ENCODE data around the gene BRINP3. TPM values are rescaled to one million over a fixed set of nuclear protein-coding genes. Genes with fewer than 3 reads are reported as not detected.
A peak's percentile ranks its signal among the peaks of the same experiment; 100 is the strongest.

Gene BRINP3
- total RNA-seq, 1 donor, result not detected

- Histone ChIP-seq H3K27me3 (ENCODE audit: insufficient read depth, low read length) (no peaks in the 10 kb centered on the region), H3K27ac (ENCODE audit: low read depth, low read length) (no peak overlapping the region), H2AFZ (ENCODE audit: low read length) (no peak overlapping the region), H3K79me2 (ENCODE audit: insufficient read depth, low read length) (no peaks in the 10 kb centered on the region), H3K4me2 (ENCODE audit: insufficient read depth, low read length) (no peak overlapping the region), H3K36me3 (ENCODE audit: insufficient read depth, low read length) (no peaks in the 10 kb centered on the region), H3K4me3 (ENCODE audit: insufficient read depth, low read length) (no peak overlapping the region), H3K9me3 (ENCODE audit: low read depth, low read length) (no peaks in the 10 kb centered on the region), H4K20me1 (ENCODE audit: insufficient read depth, low read length) (no peaks in the 10 kb centered on the region), H3K4me1 (ENCODE audit: insufficient read depth, low read length) (no peaks in the 10 kb centered on the region)
- no peak for TF ChIP-seq CTCF (IDR thresholded peaks at IDR 0.05; ENCODE audit: extremely low read depth, low read depth, low read length)
- no peak for DNase-seq (ENCODE audit: insufficient read length, low spot score, missing footprints)
Measured at GRCh38 chr1:190084552-190084951, 393.1 kb downstream of the BRINP3 start.

- Histone ChIP-seq H3K27me3 (ENCODE audit: insufficient read depth, low read length) (no peaks in the 10 kb centered on the region), H3K9me3 (ENCODE audit: low read depth, low read length) (peaks cover 7% of the 10 kb centered on the region), H3K36me3 (ENCODE audit: insufficient read depth, low read length) (no peaks in the 10 kb centered on the region), H2AFZ (ENCODE audit: low read length) (no peak overlapping the region), H3K4me1 (ENCODE audit: insufficient read depth, low read length) (no peaks in the 10 kb centered on the region), H4K20me1 (ENCODE audit: insufficient read depth, low read length) (no peaks in the 10 kb centered on the region), H3K27ac (ENCODE audit: low read depth, low read length) (no peak overlapping the region), H3K4me2 (ENCODE audit: insufficient read depth, low read length) (no peak overlapping the region), H3K4me3 (ENCODE audit: insufficient read depth, low read length) (no peak overlapping the region), H3K79me2 (ENCODE audit: insufficient read depth, low read length) (no peaks in the 10 kb centered on the region)
- no peak for TF ChIP-seq CTCF (IDR thresholded peaks at IDR 0.05; ENCODE audit: extremely low read depth, low read depth, low read length)
- DNase-seq (ENCODE audit: insufficient read length, low spot score, missing footprints), result no peak
Measured at GRCh38 chr1:190068304-190068703, 409.4 kb downstream of the BRINP3 start.

- Histone ChIP-seq H3K79me2 (ENCODE audit: insufficient read depth, low read length) (no peaks in the 10 kb centered on the region), H2AFZ (ENCODE audit: low read length) (no peak overlapping the region), H3K9me3 (ENCODE audit: low read depth, low read length) (peaks cover 7% of the 10 kb centered on the region), H3K4me2 (ENCODE audit: insufficient read depth, low read length) (no peak overlapping the region), H3K4me3 (ENCODE audit: insufficient read depth, low read length) (no peak overlapping the region), H3K4me1 (ENCODE audit: insufficient read depth, low read length) (no peaks in the 10 kb centered on the region), H3K27me3 (ENCODE audit: insufficient read depth, low read length) (no peaks in the 10 kb centered on the region), H3K27ac (ENCODE audit: low read depth, low read length) (no peak overlapping the region), H3K36me3 (ENCODE audit: insufficient read depth, low read length) (no peaks in the 10 kb centered on the region), H4K20me1 (ENCODE audit: insufficient read depth, low read length) (no peaks in the 10 kb centered on the region)
- DNase-seq (ENCODE audit: insufficient read length, low spot score, missing footprints), result peak; percentile 10
- TF ChIP-seq CTCF (IDR thresholded peaks at IDR 0.05; ENCODE audit: extremely low read depth, low read depth, low read length), result no peak
Measured at GRCh38 chr1:190067592-190067991, 410.1 kb downstream of the BRINP3 start.

- TF ChIP-seq CTCF (IDR thresholded peaks at IDR 0.05; ENCODE audit: extremely low read depth, low read depth, low read length), result no peak
- no peaks in the 10 kb centered on the region for H3K36me3 ChIP-seq (ENCODE audit: insufficient read depth, low read length)
- no peaks in the 10 kb centered on the region for H3K27me3 ChIP-seq (ENCODE audit: insufficient read depth, low read length)
- no peak overlapping the region for H3K27ac ChIP-seq (ENCODE audit: low read depth, low read length)
- no peak overlapping the region for H3K4me2 ChIP-seq (ENCODE audit: insufficient read depth, low read length)
- H2AFZ ChIP-seq (ENCODE audit: low read length), result no peak overlapping the region
- DNase-seq (ENCODE audit: insufficient read length, low spot score, missing footprints), result no peak
- H3K4me3 ChIP-seq (ENCODE audit: insufficient read depth, low read length), result no peak overlapping the region
- H4K20me1 ChIP-seq (ENCODE audit: insufficient read depth, low read length), result no peaks in the 10 kb centered on the region
- H3K9me3 ChIP-seq (ENCODE audit: low read depth, low read length), result peaks cover 5% of the 10 kb centered on the region
- no peaks in the 10 kb centered on the region for H3K4me1 ChIP-seq (ENCODE audit: insufficient read depth, low read length)
- no peaks in the 10 kb centered on the region for H3K79me2 ChIP-seq (ENCODE audit: insufficient read depth, low read length)
Measured at GRCh38 chr1:190066011-190066410, 411.7 kb downstream of the BRINP3 start.
